ENCODE results near the gene UACA. TPM values are rescaled to one million over a fixed set of nuclear protein-coding genes. Genes with fewer than 3 reads are reported as not detected.

Gene UACA
- total and polyA plus RNA-seq, 2 of the 8 experiments (the other 6 are each of a cell fraction or from before 2014, with no cell fraction given): 28.6 to 38.9 TPM

DNA sequence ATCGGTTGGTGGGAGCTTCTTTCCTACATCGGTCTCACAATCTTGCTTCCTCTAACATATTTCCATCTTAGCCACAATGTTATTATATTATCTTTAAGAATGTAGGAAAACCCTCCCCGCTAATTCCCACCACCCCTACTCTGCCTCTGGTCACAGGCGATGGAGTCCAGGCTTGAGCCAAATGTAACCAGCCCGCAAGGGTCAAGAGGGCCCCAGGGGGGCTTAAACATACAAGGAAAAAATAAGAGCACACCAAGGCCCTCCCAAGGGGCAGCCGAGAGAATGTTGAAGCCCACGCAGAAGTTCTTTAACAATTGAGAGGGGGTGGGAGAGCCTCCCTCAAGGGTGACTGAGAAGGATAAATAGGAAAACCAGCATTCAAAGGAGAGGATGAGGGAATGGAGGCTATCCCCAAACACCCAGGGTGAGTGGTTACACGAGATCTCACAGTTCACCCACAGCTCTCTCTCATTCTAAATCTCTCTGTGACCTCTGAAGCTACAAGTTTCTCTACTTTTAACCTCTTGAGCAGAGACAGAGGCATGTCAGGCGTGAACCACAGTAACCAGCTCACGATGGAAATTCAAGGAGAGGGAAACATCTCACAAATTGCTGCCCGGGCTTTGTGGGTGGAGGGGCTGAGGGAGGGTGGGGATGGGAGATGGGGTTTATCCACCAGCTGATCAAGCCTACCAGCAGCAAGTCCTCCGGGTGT is 31.4 kb upstream of the UACA start (continued):
- TF ChIP-seq TCF12 (IDR thresholded peaks at IDR 0.05; ENCODE audit: low read depth, low read length) (no peak), TAF7 (optimal IDR thresholded peaks at IDR 0.05; ENCODE audit: borderline replicate concordance, low read depth, low read length) (no peak), CTBP2 (IDR thresholded peaks at IDR 0.05; ENCODE audit: borderline replicate concordance, insufficient read depth, insufficient read length, low read length) (no peak), HDAC2 (IDR thresholded peaks at IDR 0.05; ENCODE audit: borderline replicate concordance in 1 of 2, low read depth in 2 of 2, low read length in 2 of 2) (no peak), MAFK (IDR thresholded peaks at IDR 0.05; ENCODE audit: low read depth, low read length) (no peak)
